SH-SY5Y (cell line): ENCODE results near the gene SMCP.

ENCODE experiments used
- GATA2 ChIP-seq: IDR thresholded peaks from 2 replicates; pipeline ENCODE4 v1.6.1; 2011; ENCODE audit warnings: mild to moderate bottlenecking, low read depth, low read length
- GATA3 ChIP-seq: IDR thresholded peaks from 2 replicates; pipeline ENCODE4 v1.6.1; 2011; ENCODE audit warnings: low read depth, mild to moderate bottlenecking, low read length, moderate library complexity

DNA sequence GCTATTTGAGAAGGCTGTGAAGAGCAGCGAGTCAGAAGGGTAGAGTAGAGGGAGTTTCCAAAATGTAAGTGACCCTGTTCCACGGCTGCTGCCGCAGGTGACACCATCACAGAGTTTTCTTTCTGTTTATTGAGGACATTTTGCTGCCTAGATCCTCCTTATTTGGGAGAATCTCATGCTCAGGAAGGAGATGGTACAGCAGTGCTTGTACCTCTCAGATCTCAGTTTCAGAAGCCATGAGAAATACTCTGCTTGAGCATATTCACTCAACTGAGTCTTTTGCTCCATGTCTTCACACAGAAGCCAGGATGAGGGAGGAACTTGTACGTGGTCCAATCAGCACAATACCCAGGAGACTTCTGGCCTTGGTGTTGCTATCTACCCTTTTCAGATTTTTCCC is 16.7 kb upstream of the SMCP start:
- TF ChIP-seq GATA3 (no peak), GATA2 (no peak)
